Astrocyte (in vitro differentiated cells and primary cell): ENCODE data around the gene ARPC5.

ENCODE experiments used
- CTCF ChIP-seq: IDR thresholded peaks from 2 replicates; pipeline ENCODE4 v1.5.1; 2011; ENCODE audit warnings: low read depth, mild to moderate bottlenecking, inconsistent platforms, low read length, moderate library complexity; ENCODE audit not compliant: insufficient read depth
- EZH2 ChIP-seq: IDR thresholded peaks from 2 replicates; pipeline ENCODE4 v1.6.1; 2012; ENCODE audit warnings: mild to moderate bottlenecking, low read length, inconsistent platforms; ENCODE audit not compliant: insufficient read depth

- TF ChIP-seq CTCF (no peak), EZH2 (no peak)
Measured at GRCh38 chr1:183636334-183636682, 725 bp upstream of the ARPC5 start.
